Cardiac muscle cell (in vitro differentiated cells and primary cell): ENCODE results near the gene ST6GALNAC5. TPM values are rescaled to one million over a fixed set of nuclear protein-coding genes. Genes with fewer than 3 reads are reported as not detected.

Experiments used
- DNase-seq, 2 donors: peaks; one replicate each; pipeline versions ENCODE4 v3.0.0 to v3.0.0-alpha.2; 2010 to 2017; ENCODE audit warnings: low read depth in 1 of 2, low spot score in 1 of 2
- H3K27ac ChIP-seq: fragments of 200-600 bp; sonication (generic); 2 replicates; pipeline ENCODE4 v1.5.1; 2016
- H3K27me3 ChIP-seq: fragments of 200-600 bp; sonication (generic); 2 replicates; pipeline ENCODE4 v1.6.0; 2016; ENCODE audit warnings: control low read depth
- H3K36me3 ChIP-seq: fragments of 200-600 bp; sonication (generic); 2 replicates; pipeline ENCODE4 v1.5.1; 2016; ENCODE audit warnings: control low read depth
- H3K4me1 ChIP-seq: fragments of 200-600 bp; sonication (generic); 2 replicates; pipeline ENCODE4 v1.8.1; 2017; ENCODE audit warnings: low read depth, mild to moderate bottlenecking, mixed run types
- H3K4me3 ChIP-seq: fragments of 200-600 bp; sonication (generic); 2 replicates; pipeline ENCODE4 v1.5.1; 2016; ENCODE audit warnings: mild to moderate bottlenecking
- H3K9me3 ChIP-seq: fragments of 200-600 bp; sonication (generic); 2 replicates; pipeline ENCODE4 v1.5.1; 2017; ENCODE audit warnings: low read depth, mild to moderate bottlenecking, control low read depth
- CTCF ChIP-seq: IDR thresholded peaks from 2 replicates; pipeline ENCODE4 v1.5.1; 2012; ENCODE audit warnings: low read depth, mild to moderate bottlenecking, low read length
- polyA plus RNA-seq: library from polyadenylated mRNA; unstranded; fragments of >200 nt; fragmentation: Nextera tagmentation; extraction: Ambion mirVana; gene quantifications from 2 replicates; pipeline ENCODE4 v1.2.1, GENCODE V29; 2016
- total RNA-seq: library from RNA; depleted of rRNA; stranded (reverse); fragments of >200 nt; gene quantifications from 2 replicates; pipeline ENCODE4 v1.2.3, GENCODE V29; 2016

The ST6GALNAC5 gene
- total and polyA plus RNA-seq, 2 experiments from 2014 or later, result 1.5 to 4.0 TPM

- DNase-seq, result no peak
- no peaks in the 10 kb centered on the region for H3K9me3 ChIP-seq
- H3K27me3 ChIP-seq, result no peaks in the 10 kb centered on the region
- H3K36me3 ChIP-seq, result no peaks in the 10 kb centered on the region
- peaks cover 11% of the 10 kb centered on the region for H3K4me1 ChIP-seq
- TF ChIP-seq CTCF, result no peak
- no peak overlapping the region for H3K27ac ChIP-seq
- no peak overlapping the region for H3K4me3 ChIP-seq
Measured at GRCh38 chr1:77030401-77031105, 163.3 kb downstream of the ST6GALNAC5 start.

GRCh38 chr1:77031106-77031662 lies 163.9 kb downstream of the ST6GALNAC5 start:
- Histone ChIP-seq H3K36me3 (no peaks in the 10 kb centered on the region), H3K9me3 (no peaks in the 10 kb centered on the region), H3K4me3 (no peak overlapping the region), H3K27me3 (no peaks in the 10 kb centered on the region), H3K27ac (no peak overlapping the region), H3K4me1 (peaks cover 11% of the 10 kb centered on the region)
- DNase-seq, result peak in 1 of 2 donors; percentile 35
- no peak for TF ChIP-seq CTCF

GRCh38 chr1:77036560-77036959 lies 169.3 kb downstream of the ST6GALNAC5 start:
- TF ChIP-seq CTCF, result no peak
- Histone ChIP-seq H3K9me3 (no peaks in the 10 kb centered on the region), H3K4me1 (no peaks in the 10 kb centered on the region), H3K27me3 (no peaks in the 10 kb centered on the region), H3K27ac (no peak overlapping the region), H3K36me3 (no peaks in the 10 kb centered on the region), H3K4me3 (no peak overlapping the region)
- peak; percentile 57 to 61 for DNase-seq

DNA sequence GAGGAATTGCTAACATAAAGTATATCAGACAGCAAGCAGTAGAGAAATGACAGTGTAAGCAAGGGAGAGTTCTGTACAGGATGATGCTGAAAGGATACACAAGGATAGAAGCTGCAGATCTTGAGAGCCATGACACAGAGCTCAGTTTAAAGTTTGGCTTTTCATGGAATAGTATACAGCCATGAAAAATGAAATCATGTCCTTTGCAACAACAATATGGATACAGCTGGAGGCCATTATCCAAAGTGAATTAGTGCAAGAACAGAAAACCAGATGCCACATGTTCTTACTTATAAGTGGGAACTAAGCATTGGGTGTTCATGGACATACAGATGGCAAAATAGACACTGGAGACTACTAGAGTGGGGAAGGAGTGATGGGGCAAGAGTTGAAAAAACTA lies 169.8 kb downstream of the ST6GALNAC5 start:
- Histone ChIP-seq H3K27ac (no peak overlapping the region), H3K36me3 (no peaks in the 10 kb centered on the region), H3K4me1 (no peaks in the 10 kb centered on the region), H3K4me3 (no peak overlapping the region), H3K27me3 (no peaks in the 10 kb centered on the region), H3K9me3 (no peaks in the 10 kb centered on the region)
- no peak for TF ChIP-seq CTCF
- no peak for DNase-seq

- no peak overlapping the region for H3K4me3 ChIP-seq
- no peak for DNase-seq
- no peaks in the 10 kb centered on the region for H3K9me3 ChIP-seq
- no peak overlapping the region for H3K27ac ChIP-seq
- no peaks in the 10 kb centered on the region for H3K27me3 ChIP-seq
- H3K36me3 ChIP-seq, result no peaks in the 10 kb centered on the region
- no peak for TF ChIP-seq CTCF
- no peaks in the 10 kb centered on the region for H3K4me1 ChIP-seq
Measured at GRCh38 chr1:77038000-77038399, 170.7 kb downstream of the ST6GALNAC5 start.
